Stimulated activated CD8-positive, alpha-beta memory T cell treated with anti-CD3 and anti-CD28 coated beads, Interleukin-4, amount 100 ng/mL, for 48 hours (primary cell): Measurements from ENCODE around the gene PLEKHA3.
"Not testable (repeated sequence)": the region's sequence is repeated elsewhere in the genome, so short reads cannot be mapped to it uniquely, and the experiment has no call there.

Experiments
- DNase-seq: peaks from one replicate; pipeline ENCODE4 v3.0.0-alpha.2; 2020

Gene PLEKHA3

GRCh38 chr2:178480227-178481181 is at the start of gene PLEKHA3:
PLEKHA3 (plus strand) TSS chr2:178480457; CDS start chr2:178480870, 413 bp downstream.
- peak; percentile 86 for DNase-seq

GRCh38 chr2:178436662-178437061 is 43.6 kb upstream of the PLEKHA3 start:
- DNase-seq: no peak

DNA sequence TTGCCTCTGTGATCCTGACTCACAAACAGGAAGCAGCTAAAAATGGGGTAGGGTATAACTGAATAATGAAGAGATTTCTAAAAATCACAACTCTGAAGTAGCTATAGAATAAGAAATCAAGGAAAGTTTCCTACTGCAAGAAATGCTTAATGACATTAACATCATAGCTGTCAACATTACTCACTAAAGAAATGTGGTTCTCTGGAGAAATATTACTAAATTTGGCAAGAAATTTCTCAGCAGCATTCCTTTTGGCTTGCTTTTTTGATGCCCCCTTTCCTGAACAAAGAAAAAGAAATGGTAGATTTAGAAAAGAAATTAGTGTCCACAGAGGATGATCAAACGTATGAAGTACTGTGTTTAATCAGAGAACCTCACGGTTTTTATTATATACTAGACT is 38.8 kb upstream of the PLEKHA3 start:
- DNase-seq: no peak

DNA sequence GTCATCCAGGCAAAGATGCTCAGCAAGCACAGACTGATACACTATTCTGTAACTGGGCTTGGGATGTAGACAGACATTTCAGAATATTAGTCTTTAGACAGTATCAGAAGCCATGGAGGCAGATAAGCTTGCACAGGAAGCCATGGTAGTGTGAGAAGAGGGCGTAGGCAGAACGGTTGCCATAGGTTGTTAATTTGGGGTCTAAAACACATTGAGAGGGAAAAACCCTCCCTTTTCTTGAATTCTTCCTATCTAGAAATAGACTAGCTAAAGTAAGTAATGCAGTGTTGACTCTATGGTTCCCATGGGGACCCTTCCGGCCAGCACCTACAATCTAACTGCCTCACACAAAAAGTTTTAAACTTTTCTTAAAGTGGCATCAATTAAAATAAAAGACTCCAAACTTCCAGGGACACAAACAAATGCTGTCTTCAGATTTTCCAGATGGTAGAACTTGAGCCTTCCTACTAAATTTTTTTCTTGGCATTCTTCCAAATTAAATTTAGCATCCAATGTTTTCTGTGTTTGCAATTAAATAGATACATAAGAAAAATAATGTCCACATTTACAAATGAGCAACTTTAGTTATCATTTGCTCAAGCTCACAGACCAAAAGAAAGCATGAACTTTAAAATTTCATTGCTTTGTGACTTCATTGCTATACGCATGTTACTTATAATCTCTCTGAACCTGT is 31.1 kb upstream of the PLEKHA3 start:
- no peak for DNase-seq

DNA sequence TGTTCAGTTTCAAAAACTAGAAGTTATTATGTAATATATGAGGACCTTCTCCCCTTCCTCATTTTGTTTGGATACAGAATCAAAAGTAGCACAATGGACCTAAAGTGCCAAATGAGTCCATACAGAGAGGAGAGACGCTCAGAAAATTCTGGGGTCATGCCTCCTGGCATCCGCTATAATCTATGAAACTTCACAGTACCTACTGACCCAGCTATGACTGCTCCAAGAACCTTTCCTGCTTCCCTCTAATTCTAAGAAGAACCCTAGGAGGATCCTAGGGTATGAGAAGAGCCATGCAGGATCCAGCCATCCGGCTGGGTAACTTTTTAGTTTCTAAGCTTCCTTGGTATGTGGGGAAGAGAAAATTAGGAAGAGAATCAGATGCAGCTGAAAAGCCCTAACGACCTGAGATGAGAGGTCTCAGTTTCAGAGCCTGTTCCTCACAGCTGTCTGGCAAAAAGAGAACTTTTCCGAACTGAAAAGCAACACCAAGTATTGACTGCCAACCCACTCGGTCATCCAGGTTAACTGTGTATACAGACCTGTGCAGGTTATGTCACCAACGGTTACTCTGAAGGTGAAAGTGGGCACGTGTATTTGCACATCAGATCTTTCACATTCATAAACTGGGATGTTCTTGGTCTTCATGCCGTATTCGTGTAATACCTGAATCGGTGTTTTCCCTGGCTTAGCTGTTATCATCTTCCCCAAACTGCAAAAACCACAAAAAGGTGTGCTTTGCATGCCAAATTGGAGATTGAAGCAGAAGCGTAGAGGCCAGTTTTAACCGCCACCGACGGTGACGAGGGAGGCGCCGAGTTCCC is 30.3 kb upstream of the PLEKHA3 start:
- DNase-seq: no peak

DNA sequence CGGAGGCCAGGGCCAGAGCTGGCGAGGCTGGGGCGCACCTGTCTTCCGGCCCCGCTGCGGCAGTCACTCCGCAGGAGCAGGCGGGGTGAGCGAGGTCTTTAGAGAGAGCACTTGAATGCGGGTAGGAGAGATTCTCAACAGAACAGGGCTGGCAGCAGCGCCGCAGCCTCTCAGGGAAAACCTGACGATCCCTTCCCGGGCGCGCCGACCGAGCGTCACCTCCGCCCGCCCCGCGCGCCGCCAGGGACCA is 29.8 kb upstream of the PLEKHA3 start:
- no peak for DNase-seq

DNA sequence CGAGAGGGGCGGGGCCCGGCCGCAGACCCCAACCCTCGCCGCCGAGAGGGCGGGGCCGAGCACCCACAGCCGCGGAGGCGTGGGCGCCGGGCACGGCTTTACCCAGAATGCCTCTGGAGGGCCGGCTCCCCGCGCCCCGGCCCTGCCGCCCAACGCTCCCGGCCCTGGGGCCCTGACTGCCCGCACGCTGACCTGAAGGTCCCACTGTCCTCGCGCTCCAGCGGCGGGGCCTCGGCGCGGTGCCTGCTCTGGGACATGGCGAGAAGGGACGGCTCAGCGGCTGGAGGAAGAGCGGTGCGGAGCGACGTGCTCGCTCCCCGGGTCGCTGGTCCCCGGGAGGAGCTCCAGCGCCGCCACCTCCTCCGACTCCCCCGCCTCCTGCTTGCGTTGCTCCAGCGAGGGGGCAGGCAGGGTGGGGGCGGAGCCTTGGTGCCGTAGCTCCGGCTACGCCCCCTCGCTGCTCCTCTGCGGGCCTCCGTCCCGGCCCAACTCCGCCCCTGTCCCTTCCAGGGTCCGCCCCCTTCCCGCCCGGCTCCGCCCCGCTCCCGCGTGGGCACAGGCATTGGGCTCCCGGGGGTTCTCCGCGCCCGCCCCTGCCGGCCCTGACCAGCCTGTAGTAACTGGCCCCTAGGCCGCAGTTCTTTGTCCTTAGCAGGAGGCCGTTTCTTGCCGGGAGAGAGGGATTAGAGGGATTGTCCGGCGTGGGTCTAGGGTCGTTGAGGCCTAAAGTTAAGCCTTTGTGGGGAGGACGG is 29.3 kb upstream of the PLEKHA3 start, which contains the start of the genes PJVK and PRKRA:
Gene PJVK (plus strand): TSS at position 605 of the 752 bp plus-strand sequence. CDS start 2,032 bp downstream, outside the sequence.
Gene PRKRA (minus strand): TSS at position 402 of the 752 bp plus-strand sequence. CDS start 145 bp downstream, at position 257.
- DNase-seq: peak; percentile 98

DNA sequence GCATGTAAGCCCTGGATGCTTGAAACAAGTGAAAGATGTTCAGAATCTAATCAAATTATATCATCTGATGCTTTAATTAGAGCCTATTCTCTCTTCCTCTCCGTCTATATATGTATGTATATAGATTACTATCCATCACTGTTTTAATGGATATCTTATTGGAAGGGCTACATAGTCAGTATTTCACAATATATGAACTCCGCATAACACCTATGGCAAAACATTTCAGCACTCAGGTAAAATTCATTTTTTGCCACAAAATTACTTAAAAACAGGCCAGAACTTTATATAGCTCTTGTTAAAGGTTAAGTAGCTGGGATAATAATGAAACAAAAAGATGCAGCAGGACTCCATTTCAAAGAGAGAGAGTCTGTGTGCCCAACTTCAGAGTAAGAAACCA is 27.9 kb upstream of the PLEKHA3 start:
- DNase-seq: no peak

- no peak for DNase-seq
Observed at GRCh38 chr2:178452870-178453269, 27.4 kb upstream of the PLEKHA3 start.

GRCh38 chr2:178455947-178456346 is 24.3 kb upstream of the PLEKHA3 start:
- DNase-seq: no peak

DNA sequence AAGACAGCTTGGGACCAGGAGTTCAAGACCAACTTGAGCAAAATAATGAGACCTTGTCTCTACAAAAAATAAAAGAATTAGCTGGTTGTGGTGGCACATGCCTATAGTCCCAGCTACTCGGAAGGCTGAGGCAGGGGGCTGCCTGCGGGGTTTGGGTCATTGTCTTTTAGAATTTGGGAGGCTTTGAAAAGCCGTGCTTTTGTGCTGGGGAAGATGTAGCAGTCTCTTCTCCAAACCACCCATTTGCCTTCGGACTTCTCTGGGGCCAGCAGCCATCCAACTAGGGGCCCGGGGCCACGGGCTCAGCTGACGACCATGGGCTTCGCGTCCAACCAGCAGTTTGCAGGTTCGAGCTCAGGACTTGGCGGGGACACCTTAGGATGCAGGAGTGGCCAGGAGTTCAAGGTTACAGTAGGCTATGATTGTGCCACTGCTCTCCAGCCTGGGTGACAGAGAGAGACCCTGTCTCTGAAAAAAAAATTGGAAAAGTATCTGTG is 22.8 kb upstream of the PLEKHA3 start:
- DNase-seq: no peak

- no peak for DNase-seq
Observed at GRCh38 chr2:178469219-178469849, 10.9 kb upstream of the PLEKHA3 start.

DNA sequence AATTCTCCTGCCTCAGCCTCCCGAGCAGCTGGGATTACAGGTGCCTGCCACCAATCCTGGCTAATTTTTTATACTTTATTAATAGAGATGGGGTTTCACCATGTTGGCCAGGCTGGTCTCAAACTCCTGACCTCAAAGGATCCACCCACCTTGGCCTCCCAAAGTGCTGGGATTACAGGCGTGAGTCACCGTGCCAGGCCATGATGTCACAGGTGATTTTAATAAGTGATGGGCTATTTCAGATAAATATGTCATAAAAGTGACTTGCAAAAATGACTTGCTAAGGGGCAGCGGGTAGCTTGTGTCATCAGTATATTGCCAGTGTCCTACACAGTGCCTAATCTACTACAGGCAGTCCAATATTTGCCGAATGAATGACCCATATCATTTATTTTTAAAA is 8.9 kb upstream of the PLEKHA3 start:
- DNase-seq: not testable (repeated sequence)

- DNase-seq: no peak
Observed at GRCh38 chr2:178473373-178473772, 6.9 kb upstream of the PLEKHA3 start.

- DNase-seq: no peak
Observed at GRCh38 chr2:178473931-178474330, 6.3 kb upstream of the PLEKHA3 start.

DNA sequence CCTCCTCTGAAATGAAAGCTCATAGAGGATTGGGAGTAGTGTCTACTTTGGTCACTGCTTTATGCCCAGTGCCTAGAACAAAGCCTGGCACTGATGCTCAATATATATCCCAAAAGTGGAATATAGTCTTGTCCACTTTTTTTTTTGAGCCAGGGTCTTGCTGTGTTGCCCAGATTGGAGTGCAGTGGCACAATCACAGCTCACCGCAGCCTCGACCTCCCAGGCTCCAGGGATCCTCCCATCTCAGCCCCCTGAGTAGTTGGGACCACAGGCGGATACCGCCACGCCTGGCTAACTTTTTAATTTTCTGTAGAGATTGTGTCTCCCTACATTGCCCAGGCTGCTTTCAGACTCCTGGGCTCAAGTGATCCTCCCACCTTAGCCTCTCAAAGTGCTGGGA is 5.7 kb upstream of the PLEKHA3 start:
- no peak for DNase-seq

GRCh38 chr2:178476477-178476876 is 3.8 kb upstream of the PLEKHA3 start:
- DNase-seq: no peak

GRCh38 chr2:178477443-178478129 is 2.7 kb upstream of the PLEKHA3 start:
- DNase-seq: no peak

DNA sequence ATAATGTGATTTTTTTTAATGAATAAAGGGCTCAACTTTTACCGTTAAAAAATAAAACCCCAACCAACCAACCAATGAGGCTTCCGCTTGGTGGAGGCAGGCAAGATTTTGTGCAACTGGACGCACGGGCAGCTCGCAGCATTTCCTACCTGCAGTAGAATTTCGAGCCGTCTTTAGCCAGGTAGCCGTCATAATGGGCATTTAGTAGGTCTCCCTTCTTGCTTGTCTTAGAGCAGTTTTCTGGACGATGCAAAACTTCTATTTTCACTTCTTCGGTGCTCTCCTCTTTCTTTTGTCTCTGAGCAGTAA is 2.2 kb upstream of the PLEKHA3 start:
- peak; percentile 38 for DNase-seq

GRCh38 chr2:178478439-178479274 is 1.6 kb upstream of the PLEKHA3 start, which contains the start of gene FKBP7:
FKBP7 (minus strand) TSS chr2:178478600; CDS start chr2:178478499, 101 bp downstream.
- DNase-seq: peak; percentile 85
